HL-60 (cell line): ENCODE data around the gene DOCK8.

Experiments
- CTCF ChIP-seq: IDR thresholded peaks from one replicate; pipeline ENCODE4 v1.5.1; 2011; ENCODE audit warnings: low read length, control low read depth, inconsistent platforms; ENCODE audit not compliant: insufficient read depth
- GABPA ChIP-seq: IDR thresholded peaks from 2 replicates; pipeline ENCODE4 v1.6.1; 2012; ENCODE audit warnings: low read depth
- POLR2AphosphoS5 ChIP-seq: IDR thresholded peaks from 2 replicates; pipeline ENCODE4 v1.6.1; 2012; ENCODE audit warnings: low read depth
- REST ChIP-seq: IDR thresholded peaks from 2 replicates; pipeline ENCODE4 v1.6.1; 2012; ENCODE audit warnings: low read depth; ENCODE audit not compliant: insufficient replicate concordance
- SPI1 ChIP-seq: IDR thresholded peaks from 2 replicates; pipeline ENCODE4 v1.6.1; 2012; ENCODE audit warnings: low read depth, mild to moderate bottlenecking, borderline replicate concordance

GRCh38 chr9:211557-211956, 3.1 kb upstream of the DOCK8 start:
- TF ChIP-seq CTCF (no peak), REST (no peak), POLR2AphosphoS5 (no peak), GABPA (no peak), SPI1 (no peak)
